ENCODE measurements around the gene SARS2.

Gene SARS2

GRCh38 chr19:38956264-38956663 lies 25.7 kb upstream of the SARS2 start:
- in situ Hi-C loops (cut with MboI; ENCODE audit: low pct_unique_long_range_greater_than_20kb, low sequenced_read_pairs, unreplicated experiment): no loop called here

GRCh38 chr19:38953677-38954076 lies 23.1 kb upstream of the SARS2 start:
- in situ Hi-C loops (cut with MboI; ENCODE audit: low pct_unique_long_range_greater_than_20kb, low sequenced_read_pairs, unreplicated experiment): no loop called here
- TF ChIP-seq, protein P1, sequence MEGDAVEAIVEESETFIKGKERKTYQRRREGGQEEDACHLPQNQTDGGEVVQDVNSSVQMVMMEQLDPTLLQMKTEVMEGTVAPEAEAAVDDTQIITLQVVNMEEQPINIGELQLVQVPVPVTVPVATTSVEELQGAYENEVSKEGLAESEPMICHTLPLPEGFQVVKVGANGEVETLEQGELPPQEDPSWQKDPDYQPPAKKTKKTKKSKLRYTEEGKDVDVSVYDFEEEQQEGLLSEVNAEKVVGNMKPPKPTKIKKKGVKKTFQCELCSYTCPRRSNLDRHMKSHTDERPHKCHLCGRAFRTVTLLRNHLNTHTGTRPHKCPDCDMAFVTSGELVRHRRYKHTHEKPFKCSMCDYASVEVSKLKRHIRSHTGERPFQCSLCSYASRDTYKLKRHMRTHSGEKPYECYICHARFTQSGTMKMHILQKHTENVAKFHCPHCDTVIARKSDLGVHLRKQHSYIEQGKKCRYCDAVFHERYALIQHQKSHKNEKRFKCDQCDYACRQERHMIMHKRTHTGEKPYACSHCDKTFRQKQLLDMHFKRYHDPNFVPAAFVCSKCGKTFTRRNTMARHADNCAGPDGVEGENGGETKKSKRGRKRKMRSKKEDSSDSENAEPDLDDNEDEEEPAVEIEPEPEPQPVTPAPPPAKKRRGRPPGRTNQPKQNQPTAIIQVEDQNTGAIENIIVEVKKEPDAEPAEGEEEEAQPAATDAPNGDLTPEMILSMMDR (IDR thresholded peaks at IDR 0.05; ENCODE audit: extremely low read depth, insufficient read depth, missing control alignments): no peak
- DNase-seq (ENCODE audit: low spot score): no peak

More at GRCh38 chr19:38956264-38956663, 25.7 kb upstream of the SARS2 start:
- TF ChIP-seq, protein P1 (IDR thresholded peaks at IDR 0.05; ENCODE audit: extremely low read depth, insufficient read depth, missing control alignments): no peak
- no peak for DNase-seq (ENCODE audit: low spot score)

DNA sequence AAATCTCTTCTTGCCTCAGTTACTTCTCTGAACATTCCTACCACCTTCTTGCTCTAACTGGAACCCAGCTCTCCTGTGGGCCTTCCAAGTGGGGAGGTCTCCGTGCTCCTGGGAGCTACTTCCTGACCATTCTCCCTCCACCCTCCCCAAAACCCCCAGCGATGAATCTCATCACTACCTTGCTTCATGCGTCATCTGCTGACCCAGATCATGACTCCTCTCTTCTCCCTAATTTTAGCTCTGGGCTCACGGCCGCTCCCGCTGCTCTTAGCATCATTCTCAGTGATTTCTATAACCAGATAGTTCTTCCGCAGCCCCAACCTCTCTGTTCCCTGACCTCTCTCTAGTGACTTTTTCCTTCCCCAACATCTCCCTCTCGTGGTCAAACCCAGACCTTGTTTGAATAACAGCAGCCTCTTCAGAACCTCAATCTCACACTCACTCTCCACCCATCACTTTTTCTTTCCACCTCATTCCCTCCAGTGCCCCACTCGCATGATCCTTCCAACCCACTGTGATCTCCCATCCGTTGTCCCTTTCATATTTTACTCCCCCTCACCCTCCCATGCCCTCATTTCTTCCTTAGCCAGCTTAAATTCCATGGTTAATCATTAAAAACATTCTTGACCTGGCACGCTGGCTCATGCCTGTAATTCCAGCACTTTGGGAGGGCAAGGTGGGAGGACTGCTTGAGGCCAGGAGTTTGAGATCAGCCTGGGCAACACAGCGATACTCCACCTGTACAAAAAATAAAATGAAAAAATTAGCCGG lies 22.0 kb upstream of the SARS2 start:
- in situ Hi-C loops (cut with MboI; ENCODE audit: low pct_unique_long_range_greater_than_20kb, low sequenced_read_pairs, unreplicated experiment): no loop called here
- DNase-seq (ENCODE audit: low spot score): no peak
- TF ChIP-seq, protein P1 (IDR thresholded peaks at IDR 0.05; ENCODE audit: extremely low read depth, insufficient read depth, missing control alignments): peak; percentile 57

DNA sequence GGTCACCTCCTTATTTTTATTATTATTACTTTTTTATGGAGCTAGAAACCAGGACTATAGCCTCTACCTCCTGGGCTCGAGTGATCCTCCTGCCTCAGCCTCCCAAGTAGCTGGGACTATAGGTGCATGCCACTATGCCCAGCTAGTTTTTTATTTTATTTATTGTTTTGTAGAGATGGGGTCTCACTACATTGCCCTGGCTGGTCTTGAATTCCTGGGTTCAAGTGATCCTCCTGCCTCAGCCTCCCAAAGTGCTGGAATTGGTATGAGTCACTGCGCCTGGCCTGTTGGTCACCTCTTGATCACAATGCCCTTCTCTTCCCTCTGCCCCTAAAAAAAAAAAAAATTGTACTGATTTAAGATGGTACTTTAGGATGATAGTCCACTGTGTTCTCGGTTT lies 20.6 kb upstream of the SARS2 start:
- DNase-seq (ENCODE audit: low spot score): no peak
- TF ChIP-seq, protein P1 (IDR thresholded peaks at IDR 0.05; ENCODE audit: extremely low read depth, insufficient read depth, missing control alignments): no peak
- in situ Hi-C loops (cut with MboI; ENCODE audit: low pct_unique_long_range_greater_than_20kb, low sequenced_read_pairs, unreplicated experiment): no loop called here

DNA sequence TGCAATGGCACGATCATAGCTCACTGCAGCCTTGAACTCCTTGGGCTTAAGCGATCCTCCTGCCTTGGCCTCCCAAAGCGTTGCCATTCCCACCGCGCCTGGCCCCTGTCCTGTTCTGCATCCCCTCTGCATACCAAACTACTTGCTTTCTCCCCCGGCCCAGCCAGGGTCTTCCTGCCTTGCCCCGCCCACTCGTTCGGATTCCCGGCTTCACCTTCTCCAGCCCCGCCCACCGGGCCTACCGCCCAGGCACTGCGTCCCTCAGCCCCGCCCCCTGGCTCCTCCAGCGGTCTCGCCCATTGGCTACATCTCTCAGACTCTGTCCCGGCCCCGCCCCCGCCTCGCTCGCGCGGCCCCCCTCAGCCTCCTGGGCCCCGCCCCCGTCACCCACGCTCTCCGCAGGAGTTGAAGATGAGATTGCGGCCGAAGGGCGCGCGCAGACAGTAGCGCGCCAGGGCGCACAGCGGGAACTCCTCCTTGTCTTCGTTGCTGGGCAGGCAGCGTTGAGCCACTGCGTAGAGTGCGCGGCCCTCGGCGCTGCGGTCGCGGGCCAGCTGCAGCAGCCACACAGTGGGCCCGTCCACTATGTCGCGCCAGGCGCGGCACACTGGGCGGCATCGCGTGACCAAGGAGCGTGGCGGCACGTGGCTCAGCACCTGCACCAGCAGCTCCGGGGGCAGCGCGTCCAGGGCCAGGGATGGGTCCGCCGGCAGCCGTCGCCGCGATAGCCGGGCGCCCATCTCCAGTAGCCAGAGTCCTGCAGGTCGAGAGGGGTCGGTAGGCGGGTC lies 19.2 kb upstream of the SARS2 start:
- TF ChIP-seq, protein P1 (IDR thresholded peaks at IDR 0.05; ENCODE audit: extremely low read depth, insufficient read depth, missing control alignments): no peak
- in situ Hi-C loops (cut with MboI; ENCODE audit: low pct_unique_long_range_greater_than_20kb, low sequenced_read_pairs, unreplicated experiment): loop anchor here (25.0 kb wide), 1 partner anchor 537 kb away; the partner anchor contains the start of gene FAM98C
- peak; percentile 93 for DNase-seq (ENCODE audit: low spot score)

DNA sequence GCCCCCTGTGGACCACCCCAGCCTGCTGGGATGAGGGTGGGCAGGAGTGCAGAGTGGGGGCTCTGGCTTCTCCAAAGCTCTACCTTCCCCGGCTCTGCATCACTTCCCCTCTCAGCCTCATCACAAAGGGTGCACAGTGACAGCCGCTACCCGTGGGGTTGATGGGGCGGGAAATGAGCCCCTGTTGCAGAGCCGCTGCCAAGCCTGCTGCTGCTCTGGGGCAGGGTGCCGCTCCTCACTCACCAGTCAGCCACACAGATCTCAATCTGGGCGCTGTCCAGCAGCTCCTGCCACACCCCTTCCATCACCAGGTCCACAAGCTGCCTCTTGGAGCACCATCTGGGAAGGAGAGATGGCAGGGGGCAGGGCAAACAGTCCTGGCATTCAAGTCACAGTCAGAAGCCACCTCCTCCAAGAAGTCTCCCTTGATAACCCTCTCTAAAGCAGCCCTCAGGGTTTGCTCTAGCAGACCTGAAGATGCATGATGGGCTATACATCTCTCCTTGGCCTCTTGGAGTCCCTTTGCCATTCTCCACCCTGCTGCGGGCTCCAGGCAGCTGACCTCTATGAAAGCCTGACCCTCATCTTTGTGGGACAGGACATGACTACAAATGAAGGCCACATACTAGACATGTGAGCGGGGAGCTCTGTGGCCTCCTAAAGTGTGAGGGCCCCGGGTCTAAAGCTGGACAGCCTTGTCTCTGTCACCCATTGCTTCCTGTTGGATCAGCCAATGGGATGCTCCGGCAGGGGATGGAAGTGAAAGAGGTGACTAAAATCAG lies 15.9 kb upstream of the SARS2 start:
- in situ Hi-C loops (cut with MboI; ENCODE audit: low pct_unique_long_range_greater_than_20kb, low sequenced_read_pairs, unreplicated experiment): loop anchor here (25.0 kb wide), 1 partner anchor 534 kb away; the partner anchor contains the start of gene FAM98C
- TF ChIP-seq, protein P1 (IDR thresholded peaks at IDR 0.05; ENCODE audit: extremely low read depth, insufficient read depth, missing control alignments): no peak
- DNase-seq (ENCODE audit: low spot score): no peak
